ENCODE data around the gene POU6F2. TPM values are rescaled to one million over a fixed set of nuclear protein-coding genes. Genes with fewer than 3 reads are reported as not detected.

Gene POU6F2
- total and polyA plus RNA-seq, 2 donors from 2014 or later, result 0.47 TPM; not detected in 1

DNA sequence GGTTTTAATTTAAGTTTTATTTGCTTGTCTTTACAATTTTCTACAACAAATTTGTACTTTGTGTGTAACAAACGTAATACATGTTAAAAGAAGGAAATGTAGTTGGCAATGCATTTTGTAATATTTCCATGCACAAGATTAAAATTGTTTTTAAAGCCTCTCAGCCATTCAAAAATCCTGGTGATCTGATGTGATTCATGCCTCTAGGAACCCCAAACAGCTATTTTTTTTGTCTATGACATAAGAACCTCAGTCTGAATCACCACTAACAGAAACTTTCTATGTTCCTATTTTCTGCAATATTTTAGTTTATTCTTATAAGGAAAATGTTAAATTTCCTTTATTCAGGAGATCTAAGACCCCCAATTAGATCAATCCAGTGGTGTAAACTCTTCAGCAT is 405.4 kb downstream of the POU6F2 start:
- TF ChIP-seq, protein P1, sequence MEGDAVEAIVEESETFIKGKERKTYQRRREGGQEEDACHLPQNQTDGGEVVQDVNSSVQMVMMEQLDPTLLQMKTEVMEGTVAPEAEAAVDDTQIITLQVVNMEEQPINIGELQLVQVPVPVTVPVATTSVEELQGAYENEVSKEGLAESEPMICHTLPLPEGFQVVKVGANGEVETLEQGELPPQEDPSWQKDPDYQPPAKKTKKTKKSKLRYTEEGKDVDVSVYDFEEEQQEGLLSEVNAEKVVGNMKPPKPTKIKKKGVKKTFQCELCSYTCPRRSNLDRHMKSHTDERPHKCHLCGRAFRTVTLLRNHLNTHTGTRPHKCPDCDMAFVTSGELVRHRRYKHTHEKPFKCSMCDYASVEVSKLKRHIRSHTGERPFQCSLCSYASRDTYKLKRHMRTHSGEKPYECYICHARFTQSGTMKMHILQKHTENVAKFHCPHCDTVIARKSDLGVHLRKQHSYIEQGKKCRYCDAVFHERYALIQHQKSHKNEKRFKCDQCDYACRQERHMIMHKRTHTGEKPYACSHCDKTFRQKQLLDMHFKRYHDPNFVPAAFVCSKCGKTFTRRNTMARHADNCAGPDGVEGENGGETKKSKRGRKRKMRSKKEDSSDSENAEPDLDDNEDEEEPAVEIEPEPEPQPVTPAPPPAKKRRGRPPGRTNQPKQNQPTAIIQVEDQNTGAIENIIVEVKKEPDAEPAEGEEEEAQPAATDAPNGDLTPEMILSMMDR (IDR thresholded peaks at IDR 0.05; ENCODE audit: borderline replicate concordance, extremely low read depth, insufficient read depth), result no peak
- Histone ChIP-seq H3K4me1 (ENCODE audit: control insufficient read depth in 2 of 3, insufficient read depth in 2 of 3, low read depth in 1 of 3, low read length in 3 of 3) (no peaks in the 10 kb centered on the region), H3K4me3 (ENCODE audit: low read length in 3 of 3) (no peak overlapping the region), H3K27me3 (ENCODE audit: control insufficient read depth, insufficient read depth, low read length) (no peaks in the 10 kb centered on the region), H3K36me3 (ENCODE audit: control insufficient read depth in 2 of 3, insufficient read depth in 3 of 3, low read length in 3 of 3) (no peaks in the 10 kb centered on the region), H3K9me3 (ENCODE audit: control insufficient read depth in 2 of 3, insufficient read depth in 1 of 3, low read length in 3 of 3) (no peaks in the 10 kb centered on the region), H3K27ac (ENCODE audit: low read depth in 2 of 2, low read length in 2 of 2) (no peak overlapping the region), H3K9ac (ENCODE audit: low read length in 3 of 3) (no peak overlapping the region)
- FAIRE-seq, result no peak
- intact Hi-C loops (cut with DNase I), result no loop called here
- DNase-seq, result no peak

DNA sequence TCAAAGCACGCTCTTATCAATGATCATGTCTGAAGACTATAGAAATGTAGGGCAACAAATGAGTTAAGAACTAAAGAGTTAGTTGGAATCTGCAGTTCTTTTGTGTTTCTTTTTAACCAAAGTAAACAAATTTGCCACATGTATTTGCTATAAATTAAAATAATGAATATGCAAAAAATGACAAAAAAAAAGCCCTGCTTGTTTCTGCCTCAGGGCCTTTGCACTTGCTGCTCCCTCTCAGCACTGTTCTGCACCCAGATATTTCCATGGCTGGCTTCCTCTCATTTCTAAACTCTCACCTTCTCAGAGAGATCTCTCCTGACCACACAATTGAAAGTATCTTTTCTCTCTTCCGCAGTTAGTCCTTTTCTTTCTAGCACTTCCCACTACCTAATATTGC is 406.7 kb downstream of the POU6F2 start:
- Histone ChIP-seq H3K9ac (ENCODE audit: low read length in 3 of 3) (no peak overlapping the region), H3K9me3 (ENCODE audit: control insufficient read depth in 2 of 3, insufficient read depth in 1 of 3, low read length in 3 of 3) (no peaks in the 10 kb centered on the region), H3K4me1 (ENCODE audit: control insufficient read depth in 2 of 3, insufficient read depth in 2 of 3, low read depth in 1 of 3, low read length in 3 of 3) (no peaks in the 10 kb centered on the region), H3K36me3 (ENCODE audit: control insufficient read depth in 2 of 3, insufficient read depth in 3 of 3, low read length in 3 of 3) (no peaks in the 10 kb centered on the region), H3K27me3 (ENCODE audit: control insufficient read depth, insufficient read depth, low read length) (no peaks in the 10 kb centered on the region), H3K4me3 (ENCODE audit: low read length in 3 of 3) (no peak overlapping the region), H3K27ac (ENCODE audit: low read depth in 2 of 2, low read length in 2 of 2) (no peak overlapping the region)
- TF ChIP-seq, protein P1 (IDR thresholded peaks at IDR 0.05; ENCODE audit: borderline replicate concordance, extremely low read depth, insufficient read depth), result no peak
- FAIRE-seq (no peak), DNase-seq (no peak)
- intact Hi-C loops (cut with DNase I), result no loop called here

DNA sequence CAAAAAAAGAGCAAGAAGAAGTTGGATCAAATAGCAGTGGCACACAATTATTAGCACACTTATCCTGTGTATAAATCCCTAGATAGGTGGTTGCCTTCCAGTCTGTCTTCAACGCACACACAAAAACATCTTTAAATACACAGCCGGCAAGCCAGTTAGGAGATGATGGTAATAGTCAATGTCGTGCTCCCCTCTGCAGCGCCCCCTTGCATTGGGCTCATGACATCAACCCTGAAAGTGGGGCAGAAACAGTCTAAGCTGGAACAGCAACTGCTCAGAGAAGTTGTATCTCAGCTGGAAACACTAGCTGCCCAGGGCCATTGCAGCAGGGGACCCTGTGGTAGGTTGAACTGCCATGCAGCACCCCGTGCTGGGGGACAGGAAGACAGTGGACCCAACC is 409.0 kb downstream of the POU6F2 start:
- DNase-seq (no peak), FAIRE-seq (no peak)
- TF ChIP-seq, protein P1 (IDR thresholded peaks at IDR 0.05; ENCODE audit: borderline replicate concordance, extremely low read depth, insufficient read depth), result no peak
- no peaks in the 10 kb centered on the region for H3K27me3 ChIP-seq (ENCODE audit: control insufficient read depth, insufficient read depth, low read length)
- no peak overlapping the region for H3K9ac ChIP-seq (ENCODE audit: low read length in 3 of 3)
- intact Hi-C loops (cut with DNase I), result no loop called here
- no peak overlapping the region for H3K4me3 ChIP-seq (ENCODE audit: low read length in 3 of 3)
- H3K27ac ChIP-seq (ENCODE audit: low read depth in 2 of 2, low read length in 2 of 2), result no peak overlapping the region
- no peaks in the 10 kb centered on the region for H3K4me1 ChIP-seq (ENCODE audit: control insufficient read depth in 2 of 3, insufficient read depth in 2 of 3, low read depth in 1 of 3, low read length in 3 of 3)
- H3K9me3 ChIP-seq (ENCODE audit: control insufficient read depth in 2 of 3, insufficient read depth in 1 of 3, low read length in 3 of 3), result no peaks in the 10 kb centered on the region
- H3K36me3 ChIP-seq (ENCODE audit: control insufficient read depth in 2 of 3, insufficient read depth in 3 of 3, low read length in 3 of 3), result no peaks in the 10 kb centered on the region

DNA sequence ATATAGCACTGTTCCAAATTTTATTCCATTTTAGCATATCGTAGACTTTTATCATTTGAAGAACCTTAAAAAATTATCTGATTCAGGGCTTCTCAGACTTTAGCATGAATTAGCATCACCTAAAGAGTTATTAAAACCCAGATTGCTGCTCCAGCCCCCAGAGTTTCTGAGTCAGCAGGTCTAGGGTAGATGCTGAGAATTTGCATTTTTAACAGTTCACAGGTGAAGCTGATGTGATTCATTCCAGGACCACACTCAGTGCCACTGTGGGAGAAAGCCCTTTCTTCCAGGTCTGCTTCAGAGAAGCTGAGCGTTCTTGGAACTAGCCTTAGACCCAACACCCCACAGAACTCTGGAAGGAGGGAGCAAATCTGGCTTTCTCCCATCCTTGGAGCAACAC is 414.4 kb downstream of the POU6F2 start:
- Histone ChIP-seq H3K9ac (ENCODE audit: low read length in 3 of 3) (no peak overlapping the region), H3K36me3 (ENCODE audit: control insufficient read depth in 2 of 3, insufficient read depth in 3 of 3, low read length in 3 of 3) (no peaks in the 10 kb centered on the region), H3K27me3 (ENCODE audit: control insufficient read depth, insufficient read depth, low read length) (no peaks in the 10 kb centered on the region), H3K4me1 (ENCODE audit: control insufficient read depth in 2 of 3, insufficient read depth in 2 of 3, low read depth in 1 of 3, low read length in 3 of 3) (no peaks in the 10 kb centered on the region), H3K9me3 (ENCODE audit: control insufficient read depth in 2 of 3, insufficient read depth in 1 of 3, low read length in 3 of 3) (no peaks in the 10 kb centered on the region), H3K4me3 (ENCODE audit: low read length in 3 of 3) (no peak overlapping the region), H3K27ac (ENCODE audit: low read depth in 2 of 2, low read length in 2 of 2) (no peak overlapping the region)
- DNase-seq, result no peak
- TF ChIP-seq, protein P1 (IDR thresholded peaks at IDR 0.05; ENCODE audit: borderline replicate concordance, extremely low read depth, insufficient read depth), result no peak
- no peak for FAIRE-seq
- intact Hi-C loops (cut with DNase I), result no loop called here

Data from kidney (tissue), 14 donors.